RWPE2 (cell line): ENCODE data around the gene PDE6A.

Experiments
- ATAC-seq: fragments of 200-7000 bp; cut with Tn5 transposase; 3 replicates; pipeline ENCODE4 v1.9.1; 2021; ENCODE audit warnings: low read depth
- DNase-seq: peaks from one replicate; pipeline ENCODE4 v3.0.0-alpha.2; 2020; ENCODE audit warnings: low spot score
- H3K27ac ChIP-seq: fragments of 450-650 bp; 2 replicates; pipeline ENCODE4 v1.5.1; 2017; ENCODE audit warnings: mild to moderate bottlenecking; ENCODE audit not compliant: poor library complexity, severe bottlenecking
- H3K27me3 ChIP-seq: fragments of 250-450 bp; sonication (Bioruptor Pico); 2 replicates; pipeline ENCODE4 v1.5.1; 2021; ENCODE audit warnings: mild to moderate bottlenecking, moderate library complexity; ENCODE audit not compliant: insufficient read depth, poor library complexity, severe bottlenecking
- H3K36me3 ChIP-seq: fragments of 250-450 bp; sonication (Bioruptor Pico); 2 replicates; pipeline ENCODE4 v1.5.1; 2020; ENCODE audit warnings: low read depth, mild to moderate bottlenecking, moderate library complexity
- H3K4me1 ChIP-seq: fragments of 250-450 bp; sonication (Bioruptor Pico); 2 replicates; pipeline ENCODE4 v1.5.1; 2021; ENCODE audit warnings: mild to moderate bottlenecking, moderate library complexity; ENCODE audit not compliant: insufficient read depth, poor library complexity, severe bottlenecking
- H3K4me3 ChIP-seq: fragments of 250-450 bp; sonication (Bioruptor Pico); 2 replicates; pipeline ENCODE4 v1.5.1; 2021; ENCODE audit warnings: mild to moderate bottlenecking, moderate library complexity; ENCODE audit not compliant: severe bottlenecking
- H3K9me3 ChIP-seq: fragments of 250-450 bp; sonication (Bioruptor Pico); 2 replicates; pipeline ENCODE4 v1.5.1; 2021; ENCODE audit warnings: mild to moderate bottlenecking, moderate library complexity; ENCODE audit not compliant: severe bottlenecking
- CTCF ChIP-seq: fragments of 450-650 bp; IDR thresholded peaks from one replicate; pipeline ENCODE4 v1.5.1; 2017; ENCODE audit warnings: mild to moderate bottlenecking, moderate library complexity; ENCODE audit not compliant: poor library complexity, severe bottlenecking

Gene PDE6A

GRCh38 chr5:149892594-149892993 is 52.0 kb downstream of the PDE6A start:
- Histone ChIP-seq H3K36me3 (no peaks in the 10 kb centered on the region), H3K27ac (no peak overlapping the region), H3K4me3 (no peak overlapping the region), H3K27me3 (no peaks in the 10 kb centered on the region), H3K9me3 (no peaks in the 10 kb centered on the region), H3K4me1 (peaks cover 29% of the 10 kb centered on the region)
- TF ChIP-seq CTCF: no peak
- ATAC-seq (no peak), DNase-seq (no peak)

- H3K27me3 ChIP-seq: no peaks in the 10 kb centered on the region
- no peak overlapping the region for H3K4me3 ChIP-seq
- ATAC-seq: no peak
- no peak for DNase-seq
- no peak for TF ChIP-seq CTCF
- H3K27ac ChIP-seq: peak overlapping the region; percentile 42
- peaks cover 14% of the 10 kb centered on the region for H3K4me1 ChIP-seq
- H3K9me3 ChIP-seq: no peaks in the 10 kb centered on the region
- no peaks in the 10 kb centered on the region for H3K36me3 ChIP-seq
Observed at GRCh38 chr5:149888280-149888679, 56.3 kb downstream of the PDE6A start.

GRCh38 chr5:149887622-149888183 is 56.9 kb downstream of the PDE6A start:
- peak; percentile 79 for ATAC-seq
- Histone ChIP-seq H3K36me3 (no peaks in the 10 kb centered on the region), H3K4me1 (peaks cover 14% of the 10 kb centered on the region), H3K9me3 (no peaks in the 10 kb centered on the region), H3K27me3 (no peaks in the 10 kb centered on the region), H3K27ac (peak overlapping the region; percentile 42), H3K4me3 (no peak overlapping the region)
- no peak for DNase-seq
- no peak for TF ChIP-seq CTCF

GRCh38 chr5:149886692-149887470 is 57.7 kb downstream of the PDE6A start:
- Histone ChIP-seq H3K27ac (peak overlapping the region; percentile 42), H3K36me3 (no peaks in the 10 kb centered on the region)
- TF ChIP-seq CTCF: no peak

GRCh38 chr5:149886060-149886459 is 58.5 kb downstream of the PDE6A start:
- Histone ChIP-seq H3K4me3 (no peak overlapping the region), H3K4me1 (peaks cover 14% of the 10 kb centered on the region), H3K9me3 (no peaks in the 10 kb centered on the region), H3K36me3 (no peaks in the 10 kb centered on the region), H3K27ac (peak overlapping the region; percentile 42), H3K27me3 (no peaks in the 10 kb centered on the region)
- no peak for ATAC-seq
- DNase-seq: no peak
- TF ChIP-seq CTCF: no peak

More at GRCh38 chr5:149886692-149887470, 57.7 kb downstream of the PDE6A start:
- DNase-seq (no peak), ATAC-seq (no peak)
- Histone ChIP-seq H3K4me3 (no peak overlapping the region), H3K9me3 (no peaks in the 10 kb centered on the region), H3K27me3 (no peaks in the 10 kb centered on the region), H3K4me1 (peaks cover 14% of the 10 kb centered on the region)
